SKM-1 (cell line): ENCODE measurements around the gene PRM1.
"Not testable (repeated sequence)": the region's sequence is repeated elsewhere in the genome, so short reads cannot be mapped to it uniquely, and the experiment has no call there.

Source experiments
- DNase-seq: peaks from one replicate; lab custom pipeline; 2025; ENCODE audit not compliant: unreplicated experiment; lab: John Stamatoyannopoulos, UW

Gene PRM1

GRCh38 chr16:11298143-11298900 lies 17.2 kb upstream of the PRM1 start:
- DNase-seq = no peak

DNA sequence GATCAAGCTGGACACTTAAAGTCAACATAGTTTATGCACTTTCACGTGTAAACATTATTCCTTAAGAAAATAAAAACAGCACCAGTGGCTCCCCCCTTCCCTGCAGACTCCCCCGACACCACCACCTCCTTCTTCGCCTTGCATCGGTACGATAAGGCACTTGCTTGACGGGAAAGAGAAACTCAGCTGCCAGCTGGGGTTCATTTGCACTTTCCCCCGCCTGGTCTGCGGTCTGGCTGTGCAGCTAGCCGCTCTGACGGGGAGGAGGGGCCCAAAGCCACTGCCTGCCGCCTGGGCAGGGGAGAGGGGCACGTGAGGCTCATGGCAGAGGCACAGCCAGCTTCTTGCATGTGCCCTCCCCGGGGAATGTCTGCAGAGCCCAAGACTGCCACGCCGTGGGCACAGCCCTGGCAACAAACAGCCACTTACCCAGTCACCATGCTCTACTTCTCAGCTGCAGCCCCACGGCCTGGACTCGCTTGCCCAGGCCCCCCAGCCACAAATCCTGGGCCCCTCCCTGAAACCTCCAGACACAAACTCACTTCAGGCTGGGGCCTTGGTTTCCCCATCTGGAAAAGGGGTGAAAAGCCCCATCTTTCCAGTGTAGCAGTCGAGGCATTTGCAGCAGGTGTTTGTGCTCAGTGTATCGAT lies 16.5 kb upstream of the PRM1 start:
- DNase-seq = no peak

GRCh38 chr16:11296706-11297491 lies 15.8 kb upstream of the PRM1 start:
- DNase-seq = no peak

DNA sequence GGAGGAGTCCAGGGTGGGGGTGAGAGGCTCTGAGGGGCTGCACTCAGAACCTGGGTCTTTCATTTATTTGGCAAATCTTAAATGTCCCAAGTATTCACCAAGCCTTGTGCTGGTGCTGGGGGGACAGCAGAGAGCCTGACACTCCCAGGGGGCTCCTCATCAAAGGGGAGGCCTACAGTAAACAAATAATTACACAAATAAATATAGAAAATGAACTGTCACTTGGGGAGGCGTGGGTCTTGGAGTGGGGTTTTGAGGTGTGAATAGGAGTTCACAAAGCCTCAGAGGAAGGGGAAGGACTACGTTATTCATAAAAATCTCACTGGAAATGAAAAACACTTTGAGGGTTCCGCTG lies 15.2 kb upstream of the PRM1 start:
- DNase-seq = no peak

GRCh38 chr16:11295672-11296071 lies 14.5 kb upstream of the PRM1 start:
- DNase-seq = no peak

DNA sequence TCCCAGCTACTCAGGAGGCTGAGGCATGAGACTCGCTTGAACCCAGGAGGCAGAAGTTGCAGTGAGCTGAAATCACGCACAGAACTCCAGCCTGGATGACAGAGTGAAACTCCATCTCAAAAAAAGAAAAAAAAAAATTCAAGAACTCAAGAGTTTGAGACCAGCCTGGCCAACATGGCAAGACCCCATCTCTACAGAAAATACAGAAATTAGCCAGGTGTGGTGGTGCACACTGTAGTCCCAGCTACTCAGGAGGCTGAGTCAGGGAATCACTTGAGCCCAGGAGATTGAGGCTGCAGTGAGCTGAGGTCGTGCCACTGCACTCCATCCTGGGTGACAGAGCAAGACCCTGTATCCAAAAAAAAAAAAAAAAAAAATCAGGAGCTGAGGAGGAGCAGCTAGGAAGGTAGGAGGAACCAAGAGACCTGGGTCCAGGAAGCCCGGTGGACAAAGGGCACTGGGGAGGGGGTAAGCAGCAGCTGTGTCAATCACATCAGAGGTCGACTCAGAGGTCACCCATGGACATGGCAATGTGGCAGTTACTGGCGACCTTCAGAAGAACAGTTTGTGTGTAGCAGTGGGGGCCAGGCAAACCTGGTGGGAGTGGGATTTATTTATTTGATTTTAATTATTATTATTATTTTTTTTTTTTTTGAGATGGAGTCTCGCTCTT lies 11.1 kb upstream of the PRM1 start:
- no peak for DNase-seq

- DNase-seq = no peak
Observed at GRCh38 chr16:11291091-11291703, 10.1 kb upstream of the PRM1 start.

DNA sequence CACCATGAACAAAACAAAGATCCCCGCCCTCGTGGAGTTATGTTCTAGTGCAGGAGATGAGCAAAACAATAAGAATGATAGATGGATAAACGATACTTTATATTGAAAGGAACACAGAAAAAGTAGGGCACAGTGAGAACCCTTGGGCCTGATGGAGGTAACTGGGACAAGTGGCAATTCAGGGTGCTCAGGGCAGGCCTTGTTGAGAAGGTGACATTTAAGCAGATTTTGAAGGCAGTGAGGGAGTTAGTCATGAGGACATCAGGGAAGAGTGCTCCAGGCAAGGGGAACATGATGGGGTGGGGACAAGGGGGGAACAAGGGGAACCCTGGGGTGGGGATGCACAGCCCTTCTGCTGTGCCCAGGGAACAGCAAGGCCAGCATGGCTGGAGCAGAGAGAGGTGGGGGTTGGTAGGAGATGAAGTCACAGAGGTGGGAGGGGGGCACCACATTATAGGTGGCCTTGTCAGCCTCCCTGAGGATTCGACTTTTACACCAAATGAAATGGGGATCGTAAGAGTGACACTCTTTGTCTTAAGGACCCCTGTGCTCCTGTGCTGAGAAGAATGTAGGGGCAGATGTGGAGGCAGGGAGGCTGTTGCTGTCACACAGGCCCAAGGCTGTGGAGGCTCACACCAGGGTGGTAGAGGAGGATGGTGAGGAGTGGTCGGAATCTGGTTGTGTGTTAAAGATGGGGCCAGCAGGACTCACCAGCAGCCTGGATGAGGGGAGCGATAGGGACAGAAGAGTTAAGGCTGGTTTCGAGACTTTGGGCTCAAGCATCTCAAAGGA lies 9.2 kb upstream of the PRM1 start:
- no peak for DNase-seq

DNA sequence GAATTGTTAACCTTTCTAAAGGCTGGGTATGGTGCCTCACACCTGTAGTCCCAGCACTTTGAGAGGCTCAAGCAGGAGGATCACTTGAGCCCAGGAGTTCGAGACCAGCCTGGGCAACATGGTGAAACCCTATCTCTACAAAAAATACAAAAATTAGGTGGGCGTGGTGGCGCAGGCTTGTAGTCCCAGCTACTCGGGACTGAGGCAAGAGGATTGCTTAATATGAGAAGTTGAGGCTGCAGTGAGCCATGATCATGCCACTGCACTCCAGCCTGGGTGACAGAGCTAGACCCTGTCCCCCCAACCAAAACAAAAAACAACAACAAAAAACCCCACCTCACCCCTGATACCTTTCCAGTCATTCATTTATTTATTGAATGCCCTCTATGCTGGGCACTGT lies 8.6 kb upstream of the PRM1 start:
- DNase-seq = not testable (repeated sequence)

DNA sequence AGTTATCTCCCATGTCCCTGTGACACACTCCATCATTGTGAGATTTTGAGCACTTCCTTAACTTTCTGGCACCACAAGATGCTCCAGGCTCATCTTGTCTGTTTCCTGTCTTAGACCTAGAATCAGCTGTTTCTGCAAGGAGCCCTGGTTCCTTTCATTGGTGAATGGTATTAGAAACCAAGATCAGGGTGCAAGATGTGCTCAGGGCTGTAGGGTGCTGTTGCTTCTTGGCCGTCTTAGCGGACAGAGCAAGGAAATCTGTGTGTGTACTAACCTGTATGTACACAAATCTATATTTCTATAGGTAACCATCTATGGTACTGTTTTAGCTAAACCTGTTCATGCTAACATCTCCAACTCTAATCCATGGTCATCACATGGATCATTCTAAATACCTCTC lies 8.1 kb upstream of the PRM1 start:
- no peak for DNase-seq

DNA sequence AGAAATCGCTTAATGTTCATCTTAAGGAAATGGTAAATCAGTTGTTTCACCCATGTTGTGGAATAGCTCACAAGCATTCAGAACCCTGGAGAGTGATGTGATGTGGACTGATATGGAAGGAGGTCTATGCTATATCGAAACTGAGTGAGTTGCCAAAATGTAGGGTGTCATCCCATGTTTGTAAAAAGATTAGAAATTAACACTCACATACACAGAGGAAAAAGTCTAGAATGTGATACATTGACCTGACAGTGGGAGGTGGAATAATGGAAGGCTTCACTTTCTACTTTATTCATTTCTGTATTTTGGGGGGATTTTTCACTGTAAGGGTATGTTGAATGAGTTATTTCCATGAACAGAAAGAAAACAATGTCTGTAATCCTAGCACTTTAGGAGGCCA lies 4.7 kb upstream of the PRM1 start:
- DNase-seq = no peak

- DNase-seq = no peak
Observed at GRCh38 chr16:11283820-11284248, 2.7 kb upstream of the PRM1 start.

GRCh38 chr16:11278681-11279628 lies 2.2 kb downstream of the PRM1 start:
- peak; percentile 37 for DNase-seq

DNA sequence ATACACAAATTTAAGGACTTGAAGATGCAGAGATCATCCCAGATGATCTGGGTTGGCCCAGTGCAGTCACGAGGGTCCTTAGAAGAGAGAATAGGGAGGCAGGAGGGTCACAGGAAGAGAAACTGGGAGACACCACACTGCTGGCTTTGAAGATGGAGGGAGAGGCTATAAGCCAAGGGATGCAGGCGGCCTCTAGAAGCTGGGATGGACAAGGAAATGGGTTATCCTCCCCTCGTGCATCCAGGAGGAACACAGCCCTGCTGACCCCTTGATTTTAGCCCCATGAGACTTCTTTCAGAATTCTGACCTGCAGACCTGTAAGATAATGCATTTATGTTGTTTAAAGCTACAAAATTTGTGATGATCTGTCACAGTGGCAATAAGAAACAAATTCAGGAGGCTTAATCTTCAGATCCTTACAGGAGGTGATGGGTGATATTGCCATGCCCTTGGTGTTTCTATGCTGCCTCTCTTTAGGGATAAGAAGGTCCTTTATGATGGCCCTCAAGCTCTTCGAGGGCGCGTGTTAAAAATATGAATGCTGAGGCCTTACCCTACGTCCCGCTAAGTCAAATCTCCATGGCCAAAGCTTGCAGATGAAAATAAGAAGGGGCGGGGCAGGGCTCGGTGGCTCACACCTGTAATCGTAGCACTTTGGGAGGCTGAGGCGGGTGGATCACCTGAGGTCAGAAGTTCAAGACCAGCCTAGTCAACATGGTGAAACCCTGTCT lies 3.4 kb downstream of the PRM1 start:
- no peak for DNase-seq

DNA sequence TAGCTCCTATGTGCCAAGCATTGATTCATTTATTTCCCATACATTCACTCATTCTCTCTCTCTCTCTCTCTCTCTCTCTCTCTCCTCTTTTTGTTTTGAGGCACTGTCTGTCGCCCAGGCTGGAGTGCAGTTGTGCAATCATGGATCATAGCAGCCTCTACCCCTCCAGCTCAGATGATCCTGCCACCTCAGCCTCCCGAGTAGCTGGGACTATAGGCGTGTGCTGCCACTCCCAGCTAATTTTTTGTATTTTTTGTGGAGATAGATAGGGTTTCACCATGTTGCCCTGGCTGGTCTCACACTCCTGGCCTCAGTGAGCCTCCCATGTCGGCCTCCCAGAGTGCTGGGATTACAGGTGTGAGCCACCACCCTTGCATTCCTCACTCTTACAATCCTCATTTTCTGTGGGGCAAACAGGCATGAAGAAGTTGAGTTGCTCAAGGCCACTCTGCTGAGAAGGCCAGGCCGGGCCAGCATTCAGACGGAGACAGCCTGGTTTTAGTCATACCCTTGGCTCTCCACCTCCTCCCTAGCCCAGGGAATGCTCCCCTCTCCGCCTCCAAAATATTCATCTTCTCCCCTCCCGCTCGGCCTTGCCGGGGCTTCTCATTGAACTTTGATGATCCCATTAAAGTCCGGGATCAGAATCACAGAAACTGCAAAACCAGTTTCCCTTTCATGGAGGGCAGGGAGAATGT lies 4.1 kb downstream of the PRM1 start:
- DNase-seq = no peak

DNA sequence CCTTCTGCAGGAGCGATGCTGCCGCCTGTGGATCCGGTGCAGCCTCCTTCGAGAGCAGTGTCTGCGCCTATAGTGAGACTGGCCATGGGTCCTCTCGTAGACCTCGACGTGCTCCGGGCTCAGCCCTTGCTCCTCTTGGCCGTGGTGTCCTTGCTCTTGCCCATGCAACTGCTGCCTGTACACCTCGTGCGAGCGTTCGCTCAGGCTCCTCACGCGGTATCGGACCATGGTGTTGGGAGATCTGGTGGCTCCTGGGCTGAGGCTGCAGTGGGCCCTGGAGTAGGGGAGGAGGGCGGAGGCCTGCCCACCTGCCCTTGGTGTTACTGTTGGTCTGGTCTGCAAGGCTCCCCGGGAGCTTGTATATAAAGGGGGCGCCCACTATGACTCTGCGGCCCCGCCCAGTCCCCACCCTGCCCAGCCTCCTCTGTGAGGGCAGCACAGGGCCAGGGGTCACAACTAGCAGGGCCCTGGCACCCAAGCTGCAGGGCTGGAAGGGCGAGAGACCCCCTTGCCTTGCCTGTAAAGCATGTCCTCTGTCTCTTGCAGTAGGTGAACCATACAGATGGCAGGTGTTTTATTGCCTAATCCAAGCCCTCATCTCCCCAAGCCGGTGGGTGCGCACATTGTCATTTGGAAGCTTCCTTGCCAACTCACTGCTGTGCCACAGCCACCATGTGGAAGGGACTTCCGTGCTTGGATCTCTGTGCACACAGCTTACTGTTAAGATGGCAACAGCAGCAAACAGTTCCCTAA lies 4.8 kb downstream of the PRM1 start, which contains the start of gene PRM2:
TSS of gene PRM2 (minus strand) at position 338 of the 753 bp plus-strand sequence. CDS start at position 228, 110 bp downstream.
- DNase-seq = no peak

DNA sequence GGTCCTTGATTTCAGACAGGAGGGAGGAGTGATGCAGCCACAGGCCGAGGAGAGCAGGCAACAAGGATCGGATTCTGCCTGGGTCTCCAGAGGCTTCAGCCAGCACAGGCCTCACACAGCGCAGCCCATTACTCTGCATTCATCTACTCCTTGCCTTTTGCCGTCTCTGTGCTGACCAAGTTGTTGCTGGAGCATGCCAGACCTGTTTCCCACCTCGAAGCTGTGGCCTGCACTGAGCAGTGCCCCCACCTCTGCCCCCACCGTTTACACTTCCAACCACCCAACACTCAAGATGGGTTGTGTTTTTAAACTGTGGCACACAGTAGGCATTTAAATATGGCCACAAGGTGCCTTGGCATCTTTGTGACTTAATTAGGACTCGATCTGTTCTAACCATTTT lies 6.2 kb downstream of the PRM1 start:
- no peak for DNase-seq
